ENCODE measurements around the gene PAFAH1B2. TPM values are rescaled to one million over a fixed set of nuclear protein-coding genes. Genes with fewer than 3 reads are reported as not detected.
"Not testable (repeated sequence)": the region's sequence is repeated elsewhere in the genome, so short reads cannot be mapped to it uniquely, and the experiment has no call there.

PAFAH1B2 gene
- total RNA-seq, 3 donors from 2014 or later, result 76.8 to 92.2 (median 86.2) TPM

DNA sequence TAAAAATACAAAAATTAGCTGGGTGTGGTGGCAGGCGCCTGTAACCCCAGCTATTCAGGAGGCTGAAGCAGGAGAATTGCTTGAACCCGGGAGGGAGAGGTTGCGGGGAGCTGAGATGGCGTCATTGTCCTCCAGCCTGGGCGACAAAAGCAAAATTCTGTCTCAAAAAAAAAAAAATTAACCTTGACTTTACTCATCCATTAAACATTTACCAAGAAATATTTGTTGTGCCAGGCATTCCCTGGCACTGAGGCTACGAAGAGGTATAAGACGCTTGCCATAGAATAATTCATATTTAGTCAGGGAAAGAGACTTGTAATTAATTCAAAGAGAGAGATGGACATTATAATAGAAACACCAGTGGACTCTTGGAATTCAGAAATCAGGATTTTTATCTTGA lies 13.2 kb upstream of the PAFAH1B2 start:
- H3K27ac ChIP-seq, result no peak overlapping the region
- no peak overlapping the region for H3K4me3 ChIP-seq
- TF ChIP-seq POLR2A (IDR thresholded peaks at IDR 0.05) (no peak), POLR2AphosphoS5 (IDR thresholded peaks at IDR 0.05) (no peak)
- TF ChIP-seq, protein P1, sequence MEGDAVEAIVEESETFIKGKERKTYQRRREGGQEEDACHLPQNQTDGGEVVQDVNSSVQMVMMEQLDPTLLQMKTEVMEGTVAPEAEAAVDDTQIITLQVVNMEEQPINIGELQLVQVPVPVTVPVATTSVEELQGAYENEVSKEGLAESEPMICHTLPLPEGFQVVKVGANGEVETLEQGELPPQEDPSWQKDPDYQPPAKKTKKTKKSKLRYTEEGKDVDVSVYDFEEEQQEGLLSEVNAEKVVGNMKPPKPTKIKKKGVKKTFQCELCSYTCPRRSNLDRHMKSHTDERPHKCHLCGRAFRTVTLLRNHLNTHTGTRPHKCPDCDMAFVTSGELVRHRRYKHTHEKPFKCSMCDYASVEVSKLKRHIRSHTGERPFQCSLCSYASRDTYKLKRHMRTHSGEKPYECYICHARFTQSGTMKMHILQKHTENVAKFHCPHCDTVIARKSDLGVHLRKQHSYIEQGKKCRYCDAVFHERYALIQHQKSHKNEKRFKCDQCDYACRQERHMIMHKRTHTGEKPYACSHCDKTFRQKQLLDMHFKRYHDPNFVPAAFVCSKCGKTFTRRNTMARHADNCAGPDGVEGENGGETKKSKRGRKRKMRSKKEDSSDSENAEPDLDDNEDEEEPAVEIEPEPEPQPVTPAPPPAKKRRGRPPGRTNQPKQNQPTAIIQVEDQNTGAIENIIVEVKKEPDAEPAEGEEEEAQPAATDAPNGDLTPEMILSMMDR (IDR thresholded peaks at IDR 0.05), result no peak
- H3K9me3 ChIP-seq, result no peaks in the 10 kb centered on the region
- no peaks in the 10 kb centered on the region for H3K27me3 ChIP-seq
- DNase-seq (ENCODE audit: low spot score in 2 of 2), result no peak
- H3K36me3 ChIP-seq, result no peaks in the 10 kb centered on the region
- intact Hi-C loops (cut with DNase I; ENCODE audit: low total_unique reads), result no loop called here
- no peaks in the 10 kb centered on the region for H3K4me1 ChIP-seq

DNA sequence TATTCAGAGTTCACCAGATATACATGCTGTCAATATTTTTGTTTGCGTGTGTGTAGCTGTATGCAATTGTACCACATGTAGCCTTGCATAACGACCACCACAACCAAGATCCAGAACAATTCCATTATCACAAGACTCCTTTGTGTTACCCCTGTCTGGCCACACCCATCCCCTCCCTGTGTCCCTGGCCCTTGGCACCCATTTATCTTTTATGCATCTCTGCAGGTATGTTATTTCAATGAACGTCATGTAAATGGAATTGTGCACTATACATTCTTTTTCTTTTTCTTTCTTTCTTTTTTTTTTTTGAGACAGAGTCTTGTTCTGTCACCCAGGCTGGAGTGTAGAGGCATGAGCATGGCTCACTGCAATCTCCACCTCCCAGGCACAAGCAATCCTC lies 9.7 kb upstream of the PAFAH1B2 start:
- H3K36me3 ChIP-seq, result no peaks in the 10 kb centered on the region
- H3K4me3 ChIP-seq, result no peak overlapping the region
- H3K27me3 ChIP-seq, result no peaks in the 10 kb centered on the region
- H3K27ac ChIP-seq, result no peak overlapping the region
- no peaks in the 10 kb centered on the region for H3K9me3 ChIP-seq
- TF ChIP-seq POLR2A (IDR thresholded peaks at IDR 0.05), result no peak
- no peak for TF ChIP-seq POLR2AphosphoS5 (IDR thresholded peaks at IDR 0.05)
- TF ChIP-seq, protein P1 (IDR thresholded peaks at IDR 0.05), result no peak
- no peak for DNase-seq (ENCODE audit: low spot score in 2 of 2)
- intact Hi-C loops (cut with DNase I; ENCODE audit: low total_unique reads), result no loop called here
- no peaks in the 10 kb centered on the region for H3K4me1 ChIP-seq

DNA sequence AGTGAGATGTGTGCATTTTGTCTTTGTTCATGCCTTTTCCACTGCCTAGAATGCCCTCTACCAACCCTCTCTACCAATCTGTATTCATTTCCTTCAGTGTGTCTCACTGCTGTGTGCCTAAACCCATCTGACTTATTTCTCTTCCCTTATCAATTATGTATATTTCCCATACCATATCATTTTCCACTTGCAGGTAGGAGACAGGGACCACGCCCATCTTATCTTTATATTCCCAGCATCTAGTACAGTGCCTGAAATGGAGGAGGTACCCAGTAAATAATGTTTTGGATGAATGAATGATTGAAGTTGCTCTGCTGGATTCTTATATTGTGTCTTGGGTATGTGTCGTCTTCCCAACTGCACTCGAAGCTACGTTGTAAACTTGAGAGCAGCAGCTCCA lies 9.1 kb upstream of the PAFAH1B2 start:
- H3K4me1 ChIP-seq; H3K27ac ChIP-seq; H3K27me3 ChIP-seq; DNase-seq (ENCODE audit: low spot score in 2 of 2); H3K4me3 ChIP-seq; H3K36me3 ChIP-seq; intact Hi-C loops (cut with DNase I; ENCODE audit: low total_unique reads); H3K9me3 ChIP-seq: not testable (repeated sequence)

DNA sequence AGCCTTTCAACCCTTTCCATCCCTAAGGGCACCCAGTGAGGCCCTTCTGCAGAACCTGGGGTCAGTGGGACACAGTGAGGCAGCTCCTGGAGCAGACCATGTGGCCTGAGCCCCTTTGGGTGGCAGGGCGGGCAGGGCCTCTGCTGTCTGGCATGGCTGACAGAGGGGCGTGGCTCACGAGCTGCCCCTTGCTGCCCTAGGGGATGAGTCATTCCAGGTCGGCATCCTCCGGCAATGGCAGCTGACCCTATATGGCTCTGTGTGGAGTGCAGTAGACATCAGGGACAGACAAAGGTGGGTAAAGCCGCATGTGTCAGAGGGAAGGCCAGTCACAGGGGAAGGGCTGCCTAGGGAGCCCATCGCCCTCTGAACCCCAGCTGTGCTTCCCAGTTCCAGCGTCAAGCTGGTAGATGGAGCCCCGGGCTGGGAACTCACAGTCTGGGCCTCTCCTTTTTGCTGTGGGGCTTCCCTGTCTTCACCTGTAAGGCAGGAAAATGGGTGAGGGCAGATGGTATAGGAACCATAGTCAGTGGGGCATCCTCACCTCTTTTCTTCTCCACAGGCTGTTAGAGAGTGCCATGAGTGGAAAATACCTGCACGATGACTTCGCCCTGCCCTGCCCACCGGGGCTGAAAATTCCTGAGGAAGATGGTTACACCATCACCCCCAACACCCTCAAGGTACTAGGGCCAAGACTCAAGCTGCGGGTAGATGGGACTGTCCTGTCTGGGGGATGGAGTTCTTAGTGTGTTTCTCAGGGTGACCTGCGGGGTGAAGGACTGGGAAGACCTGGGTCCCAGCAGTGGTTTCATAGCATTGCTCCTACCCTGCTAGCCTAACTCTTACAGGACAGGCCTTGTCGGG lies 6.6 kb upstream of the PAFAH1B2 start:
- not testable (repeated sequence) for H3K4me1 ChIP-seq

DNA sequence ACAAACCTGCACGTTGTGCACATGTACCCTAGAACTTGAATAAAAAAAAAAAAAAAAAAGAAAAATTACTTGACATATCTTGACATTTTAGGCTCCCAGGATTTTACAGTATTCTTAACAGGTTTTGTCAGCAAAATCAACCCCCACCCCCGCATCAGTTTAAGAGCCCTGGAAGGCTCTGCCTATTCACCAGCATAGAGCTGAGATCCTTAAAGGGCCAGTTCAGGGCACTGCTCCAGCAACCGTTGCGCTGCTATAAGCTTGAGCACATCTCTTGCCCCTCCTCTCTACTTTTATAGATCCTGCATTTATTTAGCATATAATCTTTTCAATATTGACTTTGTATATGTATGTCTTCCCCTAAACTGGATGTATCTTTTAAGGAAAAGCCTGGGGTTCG lies 697 bp upstream of the PAFAH1B2 start:
- H3K36me3 ChIP-seq, result no peaks in the 10 kb centered on the region
- H3K27ac ChIP-seq, result peak overlapping the region; percentile 91 to 92
- TF ChIP-seq, protein P1 (IDR thresholded peaks at IDR 0.05), result no peak
- TF ChIP-seq POLR2AphosphoS5 (IDR thresholded peaks at IDR 0.05) (no peak), POLR2A (IDR thresholded peaks at IDR 0.05) (no peak)
- no peaks in the 10 kb centered on the region for H3K4me1 ChIP-seq
- peak in 1 of 2 donors; percentile 59 for DNase-seq (ENCODE audit: low spot score in 2 of 2)
- intact Hi-C loops (cut with DNase I; ENCODE audit: low total_unique reads), result loop anchor here (10.0 kb wide), 1 partner anchor 51 kb away; the partner anchor contains the start of gene TAGLN
- no peaks in the 10 kb centered on the region for H3K9me3 ChIP-seq
- peak overlapping the region; percentile 85 to 97 (median 90) for H3K4me3 ChIP-seq
- no peaks in the 10 kb centered on the region for H3K27me3 ChIP-seq

More for the DNA sequence above, 6.6 kb upstream of the PAFAH1B2 start:
- H3K4me3 ChIP-seq; intact Hi-C loops (cut with DNase I; ENCODE audit: low total_unique reads); H3K36me3 ChIP-seq; H3K9me3 ChIP-seq; H3K27me3 ChIP-seq; DNase-seq (ENCODE audit: low spot score in 2 of 2); H3K27ac ChIP-seq: not testable (repeated sequence)

All from breast epithelium (tissue), 4 donors.